CD4-positive, alpha-beta memory T cell (primary cell): Measurements from ENCODE around the gene TRIM60. TPM values are rescaled to one million over a fixed set of nuclear protein-coding genes. Genes with fewer than 3 reads are reported as not detected.
"Not testable (repeated sequence)": the region's sequence is repeated elsewhere in the genome, so short reads cannot be mapped to it uniquely, and the experiment has no call there.

Experiments
- CTCF ChIA-PET: fragments of 350-600 bp; sonication (Branson Sonifier 250); formaldehyde crosslinking; loops from one replicate; lab custom pipeline; 2021; ENCODE audit warnings: inconsistent platforms; ENCODE audit not compliant: partially characterized antibody; lab: Charles Lee
- POLR2A ChIA-PET: fragments of 350-600 bp; sonication (Branson Sonifier 250); formaldehyde crosslinking; loops from one replicate; lab custom pipeline; 2021; ENCODE audit not compliant: partially characterized antibody; lab: Charles Lee
- DNase-seq, 5 donors: peaks; one replicate each; pipeline versions ENCODE4 v3.0.0 to v3.0.0-alpha.2; 2020 to 2022; ENCODE audit warnings: mixed read lengths in 1 of 5
- H3K27ac ChIP-seq: one replicate; pipeline ENCODE4 v1.7.0; 2013; ENCODE audit warnings: low read depth, low read length
- H3K27me3 ChIP-seq: 2 replicates; pipeline ENCODE4 v1.7.0; 2013; ENCODE audit warnings: mild to moderate bottlenecking, low read length, moderate library complexity; ENCODE audit not compliant: insufficient read depth
- H3K36me3 ChIP-seq: 2 replicates; pipeline ENCODE4 v1.7.0; 2013; ENCODE audit warnings: mild to moderate bottlenecking, low read length, moderate library complexity; ENCODE audit not compliant: insufficient read depth
- H3K4me1 ChIP-seq: 2 replicates; pipeline ENCODE4 v1.7.0; 2013; ENCODE audit warnings: mild to moderate bottlenecking, low read length, moderate library complexity; ENCODE audit not compliant: insufficient read depth
- H3K4me3 ChIP-seq, 2 donors: one replicate each; pipeline ENCODE4 v1.7.0; 2013; ENCODE audit warnings: low read length in 2 of 2, mild to moderate bottlenecking in 1 of 2
- H3K9me3 ChIP-seq, 2 donors: one replicate each; pipeline ENCODE4 v1.7.0; 2013; ENCODE audit warnings: low read length in 2 of 2, control low read depth in 1 of 2; ENCODE audit not compliant: control insufficient read depth in 1 of 2
- H3K27ac Mint-ChIP-seq, 7 donors: one replicate each; pipeline ENCODE4 v1.8.0; 2020 to 2021; ENCODE audit warnings: mixed read lengths in 7 of 7, mild to moderate bottlenecking in 6 of 7, inconsistent platforms in 3 of 7, moderate library complexity in 3 of 7
- H3K27me3 Mint-ChIP-seq, 2 donors: one replicate each; pipeline ENCODE4 v1.8.0; 2020 to 2021; ENCODE audit warnings: mixed read lengths in 2 of 2
- H3K36me3 Mint-ChIP-seq, 2 donors: one replicate each; pipeline ENCODE4 v1.8.0; 2020 to 2021; ENCODE audit warnings: mixed read lengths in 2 of 2, inconsistent platforms in 1 of 2, mild to moderate bottlenecking in 1 of 2
- H3K4me1 Mint-ChIP-seq, 4 donors: one replicate each; pipeline ENCODE4 v1.8.0; 2020 to 2021; ENCODE audit warnings: mixed read lengths in 4 of 4, mild to moderate bottlenecking in 1 of 4
- H3K4me3 Mint-ChIP-seq, 8 donors: one replicate each; pipeline ENCODE4 v1.8.0; 2020 to 2021; ENCODE audit warnings: mixed read lengths in 8 of 8, mild to moderate bottlenecking in 7 of 8, moderate library complexity in 6 of 8, inconsistent platforms in 3 of 8
- H3K9me3 Mint-ChIP-seq, 8 donors: one replicate each; pipeline ENCODE4 v1.8.0; 2020 to 2021; ENCODE audit warnings: mixed read lengths in 8 of 8, mild to moderate bottlenecking in 5 of 8, inconsistent platforms in 3 of 8, moderate library complexity in 1 of 8
- intact Hi-C: fragments of 100-400 bp; cut with micrococcal nuclease; formaldehyde crosslinking; loops from one replicate; pipeline ENCODE4 v1.15.1; 2023
- polyA plus RNA-seq, 2 donors: library from polyadenylated mRNA; unstranded; fragments of 300-500 nt; fragmentation: Illumina TruSeq; gene quantifications; one replicate each; pipeline ENCODE4 v1.2.3, GENCODE V29; 2021
- total RNA-seq, 2 experiments: library from RNA; stranded (reverse); gene quantifications; one replicate each; pipeline ENCODE4 v1.2.3, GENCODE V29; 2021

The TRIM60 gene
- total and polyA plus RNA-seq, 4 experiments from 2014 or later, result not detected

DNA sequence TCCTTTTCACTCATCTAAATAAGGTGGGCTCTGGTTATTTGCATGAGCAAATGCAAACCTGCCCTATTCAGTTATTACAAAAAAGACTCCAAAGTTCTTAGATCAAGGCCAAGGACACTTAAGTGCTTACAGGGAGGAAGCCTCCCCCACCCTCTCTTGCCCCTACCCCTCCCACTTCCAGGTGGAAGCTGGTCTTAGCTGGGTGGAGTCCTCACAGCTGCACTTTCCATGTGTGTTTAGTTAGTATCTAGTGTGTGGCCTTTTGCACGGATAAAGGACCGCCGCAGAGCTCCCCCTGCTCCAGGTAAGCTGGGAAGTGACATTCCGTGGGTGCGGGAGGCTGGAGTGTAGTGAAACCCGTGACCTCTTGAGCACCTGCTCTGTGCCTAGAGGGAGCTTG lies 21.8 kb downstream of the TRIM60 start, which contains the start of gene TRIM75:
Gene TRIM75, plus strand, starts transcription at position 222 of the 400 bp plus-strand sequence. CDS start 5,282 bp downstream, outside the sequence.
- H3K4me1 ChIP-seq, result no peaks in the 10 kb centered on the region
- H3K27ac Mint-ChIP-seq, result no peak within 1 kb of the TSS
- no peaks in the 10 kb centered on the region for H3K27me3 ChIP-seq
- ChIA-PET CTCF (no interaction called here), POLR2A (no interaction called here)
- H3K36me3 Mint-ChIP-seq, result no peaks in the 10 kb centered on the region
- no peaks in the 10 kb centered on the region for H3K9me3 Mint-ChIP-seq
- H3K36me3 ChIP-seq, result no peaks in the 10 kb centered on the region
- intact Hi-C loops, result no loop called here
- peaks cover 0 to 5% of the 10 kb centered on the region in 2 donors for H3K27me3 Mint-ChIP-seq
- H3K4me3 Mint-ChIP-seq, result no peak within 1 kb of the TSS
- no peak for DNase-seq
- no peaks in the 10 kb centered on the region for H3K9me3 ChIP-seq
- H3K27ac ChIP-seq, result no peak within 1 kb of the TSS
- no peaks in the 10 kb centered on the region for H3K4me1 Mint-ChIP-seq
- H3K4me3 ChIP-seq, result no peak within 1 kb of the TSS

DNA sequence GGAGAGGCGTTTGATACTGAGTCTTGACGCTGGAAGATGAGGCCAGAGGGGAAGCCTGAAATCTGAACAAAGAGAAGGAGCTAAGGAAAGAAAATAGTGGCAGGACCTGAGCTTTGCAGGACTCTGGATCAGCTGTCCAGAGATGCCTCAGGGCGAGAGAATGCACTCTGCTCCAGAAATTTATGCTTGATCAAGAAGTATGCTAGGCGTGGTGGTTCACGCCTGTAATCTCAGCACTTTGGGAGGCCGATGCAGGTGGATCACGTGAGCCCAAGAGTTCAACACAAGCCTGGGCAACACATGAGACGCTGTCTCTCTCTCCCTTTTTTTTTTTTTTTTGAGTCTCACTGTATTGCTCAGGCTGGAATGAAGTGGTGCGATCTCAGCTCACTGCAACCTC lies 23.8 kb downstream of the TRIM60 start:
- Histone ChIP-seq H3K4me1 (no peaks in the 10 kb centered on the region), H3K36me3 (no peaks in the 10 kb centered on the region), H3K4me3 (no peak overlapping the region), H3K27ac (no peak overlapping the region), H3K9me3 (no peaks in the 10 kb centered on the region), H3K27me3 (no peaks in the 10 kb centered on the region)
- ChIA-PET CTCF (interaction anchor here (0.6 kb wide), 1 partner anchor 30 kb away, joined by 3 read pairs; no protein-coding TSS in a partner anchor), POLR2A (no interaction called here)
- H3K36me3 Mint-ChIP-seq, result no peaks in the 10 kb centered on the region
- H3K27ac Mint-ChIP-seq, result no peak overlapping the region
- DNase-seq, result no peak
- no peak overlapping the region for H3K4me3 Mint-ChIP-seq
- peaks cover 0 to 5% of the 10 kb centered on the region in 2 donors for H3K27me3 Mint-ChIP-seq
- no peaks in the 10 kb centered on the region for H3K9me3 Mint-ChIP-seq
- intact Hi-C loops, result no loop called here
- no peaks in the 10 kb centered on the region for H3K4me1 Mint-ChIP-seq

GRCh38 chr4:165058666-165059065 lies 26.9 kb downstream of the TRIM60 start:
- no peaks in the 10 kb centered on the region for H3K36me3 Mint-ChIP-seq
- Histone ChIP-seq H3K9me3 (no peaks in the 10 kb centered on the region), H3K27me3 (no peaks in the 10 kb centered on the region), H3K4me1 (no peaks in the 10 kb centered on the region), H3K27ac (no peak overlapping the region), H3K4me3 (no peak overlapping the region), H3K36me3 (no peaks in the 10 kb centered on the region)
- intact Hi-C loops, result no loop called here
- no peak overlapping the region for H3K4me3 Mint-ChIP-seq
- no peak overlapping the region for H3K27ac Mint-ChIP-seq
- no peak for DNase-seq
- no peaks in the 10 kb centered on the region for H3K9me3 Mint-ChIP-seq
- ChIA-PET POLR2A (no interaction called here), CTCF (no interaction called here)
- no peaks in the 10 kb centered on the region for H3K4me1 Mint-ChIP-seq
- peaks cover 0 to 5% of the 10 kb centered on the region in 2 donors for H3K27me3 Mint-ChIP-seq

GRCh38 chr4:165059386-165059785 lies 27.6 kb downstream of the TRIM60 start:
- CTCF ChIA-PET, result no interaction called here

DNA sequence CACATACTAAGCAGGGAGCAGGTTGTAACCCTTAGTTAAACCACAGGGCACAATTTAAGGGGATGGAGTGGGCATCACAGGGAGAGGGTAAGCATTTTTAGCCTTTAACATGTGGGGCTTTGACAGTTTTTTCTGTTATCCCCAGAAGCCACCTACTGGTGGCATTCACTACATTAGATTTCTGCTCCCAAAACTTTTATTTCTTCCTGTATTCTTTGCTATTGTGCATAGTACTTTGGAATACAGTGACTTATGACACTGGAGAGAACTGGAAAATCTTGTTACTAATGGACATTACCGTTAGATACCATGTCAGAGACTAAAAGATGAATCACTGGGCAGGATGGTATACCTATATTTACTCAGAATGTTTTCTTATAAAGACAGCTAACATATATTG lies 29.1 kb downstream of the TRIM60 start:
- H3K27me3 ChIP-seq, result no peaks in the 10 kb centered on the region
- no peaks in the 10 kb centered on the region for H3K36me3 ChIP-seq
- ChIA-PET POLR2A (no interaction called here), CTCF (no interaction called here)
- no peaks in the 10 kb centered on the region for H3K9me3 ChIP-seq
- Mint-ChIP-seq H3K9me3 (no peaks in the 10 kb centered on the region), H3K27me3 (peaks cover 0 to 3% of the 10 kb centered on the region in 2 donors), H3K4me1 (no peaks in the 10 kb centered on the region), H3K27ac (no peak overlapping the region), H3K4me3 (no peak overlapping the region), H3K36me3 (no peaks in the 10 kb centered on the region)
- H3K4me3 ChIP-seq, result no peak overlapping the region
- H3K4me1 ChIP-seq, result no peaks in the 10 kb centered on the region
- intact Hi-C loops, result no loop called here
- DNase-seq, result no peak
- no peak overlapping the region for H3K27ac ChIP-seq

More at GRCh38 chr4:165059386-165059785, 27.6 kb downstream of the TRIM60 start:
- Mint-ChIP-seq H3K4me1 (no peaks in the 10 kb centered on the region), H3K27ac (no peak overlapping the region), H3K9me3 (no peaks in the 10 kb centered on the region), H3K4me3 (no peak overlapping the region), H3K36me3 (no peaks in the 10 kb centered on the region), H3K27me3 (peaks cover 0 to 5% of the 10 kb centered on the region in 2 donors)
- Histone ChIP-seq H3K27me3 (no peaks in the 10 kb centered on the region), H3K4me1 (no peaks in the 10 kb centered on the region), H3K36me3 (no peaks in the 10 kb centered on the region), H3K4me3 (no peak overlapping the region), H3K9me3 (no peaks in the 10 kb centered on the region), H3K27ac (no peak overlapping the region)
- POLR2A ChIA-PET, result no interaction called here
- intact Hi-C loops, result no loop called here
- no peak for DNase-seq

DNA sequence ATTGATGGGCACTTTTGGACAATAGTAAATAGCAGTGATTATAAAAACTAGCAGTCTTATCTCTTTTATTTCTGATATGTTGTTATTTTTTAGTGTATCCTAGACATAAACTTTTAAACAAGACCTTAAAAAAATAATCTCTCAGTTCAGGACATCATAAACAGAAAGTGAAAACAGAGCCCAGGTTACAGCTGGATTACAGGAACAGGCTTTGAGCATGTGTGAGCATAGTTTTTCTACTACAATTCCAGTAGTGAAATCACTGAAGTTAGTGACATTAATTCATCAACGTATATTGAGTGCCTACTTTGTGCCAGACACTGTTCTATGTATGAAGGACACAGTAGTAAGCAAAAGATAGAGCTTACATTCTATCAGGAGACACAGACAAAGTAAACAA lies 38.8 kb downstream of the TRIM60 start:
- DNase-seq, result no peak
- no peak overlapping the region for H3K4me3 Mint-ChIP-seq
- Histone ChIP-seq H3K4me3 (no peak overlapping the region), H3K9me3 (no peaks in the 10 kb centered on the region), H3K27me3 (no peaks in the 10 kb centered on the region), H3K4me1 (no peaks in the 10 kb centered on the region), H3K36me3 (no peaks in the 10 kb centered on the region), H3K27ac (no peak overlapping the region)
- H3K4me1 Mint-ChIP-seq, result no peaks in the 10 kb centered on the region
- peaks cover 3 to 7% of the 10 kb centered on the region in 2 donors for H3K36me3 Mint-ChIP-seq
- CTCF ChIA-PET, result no interaction called here
- POLR2A ChIA-PET, result no interaction called here
- intact Hi-C loops, result no loop called here
- H3K27ac Mint-ChIP-seq, result no peak overlapping the region
- H3K27me3 Mint-ChIP-seq, result no peaks in the 10 kb centered on the region
- H3K9me3 Mint-ChIP-seq, result peaks cover 0 to 2% (median 0%) of the 10 kb centered on the region in 8 donors

- H3K36me3 ChIP-seq, H3K4me1 Mint-ChIP-seq, H3K27me3 ChIP-seq, H3K27me3 Mint-ChIP-seq, H3K4me1 ChIP-seq, POLR2A ChIA-PET, H3K9me3 ChIP-seq, H3K4me3 ChIP-seq, H3K4me3 Mint-ChIP-seq, H3K27ac ChIP-seq, H3K27ac Mint-ChIP-seq, CTCF ChIA-PET, intact Hi-C loops, DNase-seq, H3K9me3 Mint-ChIP-seq: not testable (repeated sequence)
- peaks cover 14 to 18% of the 10 kb centered on the region in 2 donors for H3K36me3 Mint-ChIP-seq
Measured at GRCh38 chr4:165073346-165073745, 41.5 kb downstream of the TRIM60 start.
